OCI-LY1 (cell line): ENCODE measurements around the gene SUV39H1.
"Not testable (repeated sequence)": the region's sequence is repeated elsewhere in the genome, so short reads cannot be mapped to it uniquely, and the experiment has no call there.

Source experiments
- H2AFZ ChIP-seq: fragments of 200-600 bp; sonication (generic), shearing (Covaris generic); 2 replicates; pipeline ENCODE4 v1.6.0; 2014; ENCODE audit warnings: antibody characterized with exemption, mild to moderate bottlenecking, low read length
- H3F3A ChIP-seq: fragments of 200-600 bp; sonication (generic), shearing (Covaris generic); 2 replicates; pipeline ENCODE4 v1.6.0; 2014; ENCODE audit warnings: mild to moderate bottlenecking, antibody characterized with exemption, low read length, moderate library complexity; ENCODE audit not compliant: insufficient read depth
- H3K27ac ChIP-seq: fragments of 200-600 bp; sonication (generic); 2 replicates; pipeline ENCODE4 v1.5.1; 2014; ENCODE audit warnings: low read length, mixed run types, mild to moderate bottlenecking, low read depth; ENCODE audit not compliant: poor library complexity, severe bottlenecking
- H3K27me3 ChIP-seq: fragments of 200-600 bp; sonication (generic); 2 replicates; pipeline ENCODE4 v1.6.0; 2014; ENCODE audit warnings: antibody characterized with exemption, mild to moderate bottlenecking, low read length, moderate library complexity; ENCODE audit not compliant: insufficient read depth
- H3K36me3 ChIP-seq: fragments of 200-600 bp; sonication (generic); 2 replicates; pipeline ENCODE4 v1.6.1; 2014; ENCODE audit warnings: mild to moderate bottlenecking, antibody characterized with exemption, low read length, moderate library complexity, mixed read lengths; ENCODE audit not compliant: insufficient read depth
- H3K4me1 ChIP-seq: fragments of 200-600 bp; sonication (generic); 2 replicates; pipeline ENCODE4 v1.5.1; 2014; ENCODE audit warnings: mild to moderate bottlenecking, low read length, moderate library complexity; ENCODE audit not compliant: insufficient read depth, severe bottlenecking
- H3K4me2 ChIP-seq: fragments of 200-600 bp; sonication (generic), shearing (Covaris generic); 2 replicates; pipeline ENCODE4 v1.6.1; 2014; ENCODE audit warnings: low read length
- H3K4me3 ChIP-seq: fragments of 200-600 bp; sonication (generic); 2 replicates; pipeline ENCODE4 v1.5.1; 2014; ENCODE audit warnings: low read length, low read depth, mild to moderate bottlenecking, mixed read lengths; ENCODE audit not compliant: poor library complexity, severe bottlenecking
- H3K79me2 ChIP-seq: fragments of 200-600 bp; shearing (Covaris generic); 2 replicates; pipeline ENCODE4 v1.6.1; 2016; ENCODE audit warnings: mixed run types, low read length, mixed read lengths; ENCODE audit not compliant: insufficient read depth
- H3K9ac ChIP-seq: fragments of 200-600 bp; sonication (generic), shearing (Covaris generic); 2 replicates; pipeline ENCODE4 v1.6.1; 2014; ENCODE audit warnings: mild to moderate bottlenecking, low read length, mixed read lengths
- H3K9me2 ChIP-seq: fragments of 200-600 bp; sonication (generic), shearing (Covaris generic); 2 replicates; pipeline ENCODE4 v1.6.1; 2014; ENCODE audit warnings: low read depth, mild to moderate bottlenecking, low read length, mixed read lengths
- H3K9me3 ChIP-seq: fragments of 200-600 bp; shearing (Covaris generic); 2 replicates; pipeline ENCODE4 v1.6.1; 2014; ENCODE audit warnings: low read length, mixed read lengths
- H4K20me1 ChIP-seq: fragments of 200-600 bp; sonication (generic), shearing (Covaris generic); 2 replicates; pipeline ENCODE4 v1.6.0; 2016; ENCODE audit warnings: mild to moderate bottlenecking, low read length; ENCODE audit not compliant: insufficient read depth
- EZH2 ChIP-seq: fragments of 200-600 bp; sonication (generic), shearing (Covaris generic); IDR thresholded peaks from 2 replicates; pipeline ENCODE4 v1.8.0; 2017; ENCODE audit warnings: borderline replicate concordance, mixed run types, mild to moderate bottlenecking, antibody characterized with exemption, low read length, moderate library complexity, mixed read lengths
- TF ChIP-seq, protein P1 (sequence below): fragments of 200-600 bp; sonication (generic), shearing (Covaris generic); IDR thresholded peaks from 2 replicates; pipeline ENCODE4 v1.5.1; 2017; ENCODE audit warnings: mild to moderate bottlenecking, antibody characterized with exemption, low read length, moderate library complexity, mixed read lengths

SUV39H1 gene

DNA sequence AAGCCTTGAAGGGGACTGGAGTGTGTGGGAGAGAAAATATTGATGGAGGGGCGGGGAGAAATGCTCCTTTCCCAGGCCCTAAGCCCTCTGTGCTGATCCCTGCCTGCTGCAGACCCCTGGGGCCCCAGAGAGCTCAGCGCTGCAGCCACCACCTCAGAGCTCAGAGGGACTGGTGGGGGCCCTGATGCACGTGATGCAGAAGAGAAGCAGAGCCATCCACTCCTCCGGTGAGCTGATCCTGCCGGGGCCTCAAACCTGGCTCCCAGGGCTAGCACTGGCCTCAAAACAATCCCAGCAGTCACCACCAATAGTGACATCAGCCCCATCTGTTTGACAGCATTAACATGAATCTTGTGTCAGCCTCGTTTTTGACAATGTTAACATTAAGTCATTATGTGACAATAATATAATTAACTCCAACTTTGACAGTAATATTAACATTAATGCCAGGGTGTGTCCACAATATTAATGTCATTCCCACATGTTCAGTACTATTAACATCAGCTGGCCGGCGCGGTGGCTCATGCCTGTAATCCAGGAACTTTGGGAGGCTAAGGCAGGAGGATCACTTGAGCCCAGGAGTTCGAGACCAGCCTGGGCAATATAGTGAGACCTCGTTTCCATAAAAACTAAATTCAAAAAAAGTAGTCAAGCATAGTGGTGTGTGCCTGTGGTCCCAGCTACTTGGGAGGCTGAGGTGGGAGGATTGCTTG is 7.2 kb upstream of the SUV39H1 start:
- H2AFZ ChIP-seq, result no peak overlapping the region
- no peaks in the 10 kb centered on the region for H3K27me3 ChIP-seq
- H3K9ac ChIP-seq, result no peak overlapping the region
- H3K4me1 ChIP-seq, result peaks cover 14% of the 10 kb centered on the region
- H3K9me3 ChIP-seq, result no peaks in the 10 kb centered on the region
- no peaks in the 10 kb centered on the region for H3K79me2 ChIP-seq
- H3K4me3 ChIP-seq, result no peak overlapping the region
- TF ChIP-seq EZH2, result no peak
- TF ChIP-seq, protein P1, sequence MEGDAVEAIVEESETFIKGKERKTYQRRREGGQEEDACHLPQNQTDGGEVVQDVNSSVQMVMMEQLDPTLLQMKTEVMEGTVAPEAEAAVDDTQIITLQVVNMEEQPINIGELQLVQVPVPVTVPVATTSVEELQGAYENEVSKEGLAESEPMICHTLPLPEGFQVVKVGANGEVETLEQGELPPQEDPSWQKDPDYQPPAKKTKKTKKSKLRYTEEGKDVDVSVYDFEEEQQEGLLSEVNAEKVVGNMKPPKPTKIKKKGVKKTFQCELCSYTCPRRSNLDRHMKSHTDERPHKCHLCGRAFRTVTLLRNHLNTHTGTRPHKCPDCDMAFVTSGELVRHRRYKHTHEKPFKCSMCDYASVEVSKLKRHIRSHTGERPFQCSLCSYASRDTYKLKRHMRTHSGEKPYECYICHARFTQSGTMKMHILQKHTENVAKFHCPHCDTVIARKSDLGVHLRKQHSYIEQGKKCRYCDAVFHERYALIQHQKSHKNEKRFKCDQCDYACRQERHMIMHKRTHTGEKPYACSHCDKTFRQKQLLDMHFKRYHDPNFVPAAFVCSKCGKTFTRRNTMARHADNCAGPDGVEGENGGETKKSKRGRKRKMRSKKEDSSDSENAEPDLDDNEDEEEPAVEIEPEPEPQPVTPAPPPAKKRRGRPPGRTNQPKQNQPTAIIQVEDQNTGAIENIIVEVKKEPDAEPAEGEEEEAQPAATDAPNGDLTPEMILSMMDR, result no peak
- H3K36me3 ChIP-seq, result peaks cover 49% of the 10 kb centered on the region
- H3F3A ChIP-seq, result no peaks in the 10 kb centered on the region
- no peak overlapping the region for H3K4me2 ChIP-seq
- H3K27ac ChIP-seq, result no peak overlapping the region
- H3K9me2 ChIP-seq, result no peaks in the 10 kb centered on the region
- no peaks in the 10 kb centered on the region for H4K20me1 ChIP-seq

DNA sequence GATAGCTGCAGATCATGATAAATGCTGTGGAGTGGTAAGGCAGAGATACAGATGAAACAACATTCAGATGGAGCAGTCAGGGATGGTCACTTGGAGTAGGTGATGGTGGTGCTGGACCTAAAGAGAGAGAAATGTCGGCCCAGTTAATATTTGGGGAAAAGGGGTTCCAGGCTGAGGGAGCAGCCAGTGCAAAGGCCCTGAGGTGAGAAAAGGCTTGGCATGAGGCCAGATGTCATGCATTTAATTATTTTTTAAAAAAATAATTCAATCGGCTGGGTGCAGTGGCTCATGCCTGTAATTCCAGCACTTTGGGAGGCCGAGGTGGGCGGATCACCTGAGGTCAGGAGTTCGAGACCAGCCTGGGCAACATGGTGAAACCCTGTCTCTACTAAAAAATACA is 4.8 kb upstream of the SUV39H1 start:
- H3K79me2 ChIP-seq, H4K20me1 ChIP-seq, H3K9me2 ChIP-seq, H3K9me3 ChIP-seq, H3K9ac ChIP-seq, H3K4me2 ChIP-seq, H3K27ac ChIP-seq, H2AFZ ChIP-seq, H3F3A ChIP-seq, H3K27me3 ChIP-seq, H3K4me3 ChIP-seq: not testable (repeated sequence)
- Histone ChIP-seq H3K36me3 (peaks cover 35% of the 10 kb centered on the region), H3K4me1 (peaks cover 12% of the 10 kb centered on the region)

DNA sequence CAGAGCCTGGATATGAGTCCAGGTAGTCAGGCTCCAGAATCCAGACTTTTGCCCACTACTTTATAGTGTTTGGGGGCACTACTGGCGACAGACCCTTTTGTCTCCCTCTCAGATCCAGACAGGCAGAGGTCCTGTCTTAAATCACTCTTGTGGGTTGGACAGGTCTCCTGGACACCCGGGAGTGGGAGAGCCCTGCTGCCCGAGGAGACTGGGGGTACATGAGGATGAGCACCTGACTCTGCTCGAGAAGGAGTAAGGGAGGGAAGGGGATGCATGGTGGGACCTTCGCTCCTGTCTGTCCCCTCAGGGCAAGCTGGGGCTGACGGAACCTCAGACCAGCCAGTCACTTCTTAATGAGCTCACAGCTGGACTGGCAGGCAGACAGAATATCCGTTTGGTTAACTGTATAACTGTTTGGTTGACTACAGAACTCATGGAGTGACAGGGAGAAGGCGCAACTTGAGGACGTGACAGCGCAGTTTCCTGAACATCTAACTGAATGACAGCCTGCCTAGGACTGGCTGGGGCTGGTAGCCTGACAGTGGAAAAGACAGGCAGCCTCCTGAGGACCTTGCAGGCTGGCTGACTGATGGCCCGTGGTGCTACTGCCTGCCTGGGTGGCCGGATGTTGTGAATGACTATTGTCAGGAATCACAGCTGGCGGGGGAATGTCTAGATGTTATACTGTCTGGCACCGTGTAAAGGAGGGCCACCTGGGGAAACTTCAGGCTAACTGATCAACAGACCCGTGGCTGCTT is 1.6 kb upstream of the SUV39H1 start:
- H3K9me2 ChIP-seq, result no peaks in the 10 kb centered on the region
- peaks cover 7% of the 10 kb centered on the region; the same call in 1 of the 2 replicates for H3K79me2 ChIP-seq
- H2AFZ ChIP-seq, result no peak overlapping the region
- H3K36me3 ChIP-seq, result peaks cover 27% of the 10 kb centered on the region
- H3K4me3 ChIP-seq, result peak overlapping the region; percentile 94
- no peak overlapping the region for H3K27ac ChIP-seq
- peak overlapping the region; percentile 90; the same call in 1 of the 2 replicates for H3K9ac ChIP-seq
- H4K20me1 ChIP-seq, result no peaks in the 10 kb centered on the region
- peaks cover 20% of the 10 kb centered on the region for H3K4me1 ChIP-seq
- H3K9me3 ChIP-seq, result no peaks in the 10 kb centered on the region
- no peak for TF ChIP-seq EZH2
- TF ChIP-seq, protein P1, result no peak
- no peaks in the 10 kb centered on the region for H3K27me3 ChIP-seq
- no peaks in the 10 kb centered on the region for H3F3A ChIP-seq
- peak overlapping the region; percentile 94; the same call in 1 of the 2 replicates for H3K4me2 ChIP-seq
